SK-N-SH treated with all-trans-retinoic acid at 6 μM for 48 hours (cell line): Measurements from ENCODE around the gene C14orf180.

Experiments used
- ATAC-seq: fragments of 200-7000 bp; cut with Tn5 transposase; 3 replicates; pipeline ENCODE4 v1.9.1; 2020; ENCODE audit warnings: mild to moderate bottlenecking, moderate library complexity
- ARNTL ChIP-seq: fragments of 450-650 bp; formaldehyde crosslinking; IDR thresholded peaks from 2 replicates; pipeline ENCODE4 v1.5.0; 2020; ENCODE audit warnings: low read depth, mild to moderate bottlenecking, moderate library complexity, borderline replicate concordance
- BACH2 ChIP-seq: fragments of 250-450 bp; sonication (Bioruptor Pico); IDR thresholded peaks from 2 replicates; pipeline ENCODE4 v1.9.0; 2021; ENCODE audit warnings: mild to moderate bottlenecking, borderline replicate concordance
- CREB5 ChIP-seq: fragments of 250-450 bp; sonication (Bioruptor Pico); IDR thresholded peaks from 2 replicates; pipeline ENCODE4 v1.5.1; 2020; ENCODE audit warnings: low read depth, mild to moderate bottlenecking, moderate library complexity
- CSRNP3 ChIP-seq: fragments of 250-450 bp; sonication (Bioruptor Pico); IDR thresholded peaks from 2 replicates; pipeline ENCODE4 v1.5.1; 2021; ENCODE audit warnings: mild to moderate bottlenecking, moderate library complexity
- ESRRG ChIP-seq: fragments of 250-450 bp; sonication (Bioruptor Pico); IDR thresholded peaks from 2 replicates; pipeline ENCODE4 v1.6.1; 2021; ENCODE audit warnings: mild to moderate bottlenecking
- GLIS3 ChIP-seq: fragments of 250-450 bp; sonication (Bioruptor Pico); IDR thresholded peaks from 2 replicates; pipeline ENCODE4 v1.5.0; 2020; ENCODE audit warnings: mild to moderate bottlenecking, moderate library complexity
- ISL1 ChIP-seq: fragments of 250-450 bp; sonication (Bioruptor Pico); IDR thresholded peaks from 2 replicates; pipeline ENCODE4 v2.1.2; 2022; ENCODE audit warnings: mild to moderate bottlenecking, moderate library complexity
- PPARA ChIP-seq: fragments of 250-450 bp; sonication (Bioruptor Pico); IDR thresholded peaks from 2 replicates; pipeline ENCODE4 v1.5.0; 2020; ENCODE audit warnings: mild to moderate bottlenecking, borderline replicate concordance
- RARB ChIP-seq: fragments of 250-450 bp; sonication (Bioruptor Pico); IDR thresholded peaks from 2 replicates; pipeline ENCODE4 v1.8.0; 2021; ENCODE audit warnings: mild to moderate bottlenecking, moderate library complexity
- TCF4 ChIP-seq: fragments of 250-450 bp; sonication (Bioruptor Pico); IDR thresholded peaks from 2 replicates; pipeline ENCODE4 v1.8.0; 2021; ENCODE audit warnings: mild to moderate bottlenecking, moderate library complexity, borderline replicate concordance
- TOX ChIP-seq: fragments of 250-450 bp; sonication (Bioruptor Pico); IDR thresholded peaks from 2 replicates; pipeline ENCODE4 v1.8.0; 2021; ENCODE audit warnings: mild to moderate bottlenecking, moderate library complexity, borderline replicate concordance
- TSHZ2 ChIP-seq: fragments of 250-450 bp; sonication (Bioruptor Pico); IDR thresholded peaks from 2 replicates; pipeline ENCODE4 v1.5.0; 2020; ENCODE audit warnings: mild to moderate bottlenecking, moderate library complexity
- ZC3H10 ChIP-seq: fragments of 250-450 bp; sonication (Bioruptor Pico); IDR thresholded peaks from 2 replicates; pipeline ENCODE4 v1.5.1; 2021; ENCODE audit warnings: mild to moderate bottlenecking, moderate library complexity
- ZFP3 ChIP-seq: fragments of 250-450 bp; sonication (Bioruptor Pico); IDR thresholded peaks from 2 replicates; pipeline ENCODE4 v1.5.0; 2020; ENCODE audit warnings: mild to moderate bottlenecking, moderate library complexity
- ZFP30 ChIP-seq: fragments of 450-650 bp; formaldehyde crosslinking; IDR thresholded peaks from 2 replicates; pipeline ENCODE4 v1.5.0; 2022; ENCODE audit warnings: mild to moderate bottlenecking, moderate library complexity
- ZNF70 ChIP-seq: fragments of 450-650 bp; formaldehyde crosslinking; IDR thresholded peaks from 2 replicates; pipeline ENCODE4 v1.5.0; 2020; ENCODE audit warnings: mild to moderate bottlenecking, moderate library complexity
- ZNF8 ChIP-seq: fragments of 450-650 bp; formaldehyde crosslinking; IDR thresholded peaks from 2 replicates; pipeline ENCODE4 v1.5.0; 2020; ENCODE audit warnings: mild to moderate bottlenecking, moderate library complexity
- TF ChIP-seq, protein P1 (sequence below): fragments of 250-450 bp; sonication (Bioruptor Pico); IDR thresholded peaks from 2 replicates; pipeline ENCODE4 v1.8.0; 2020; ENCODE audit warnings: mild to moderate bottlenecking, moderate library complexity, borderline replicate concordance

Gene C14orf180

DNA sequence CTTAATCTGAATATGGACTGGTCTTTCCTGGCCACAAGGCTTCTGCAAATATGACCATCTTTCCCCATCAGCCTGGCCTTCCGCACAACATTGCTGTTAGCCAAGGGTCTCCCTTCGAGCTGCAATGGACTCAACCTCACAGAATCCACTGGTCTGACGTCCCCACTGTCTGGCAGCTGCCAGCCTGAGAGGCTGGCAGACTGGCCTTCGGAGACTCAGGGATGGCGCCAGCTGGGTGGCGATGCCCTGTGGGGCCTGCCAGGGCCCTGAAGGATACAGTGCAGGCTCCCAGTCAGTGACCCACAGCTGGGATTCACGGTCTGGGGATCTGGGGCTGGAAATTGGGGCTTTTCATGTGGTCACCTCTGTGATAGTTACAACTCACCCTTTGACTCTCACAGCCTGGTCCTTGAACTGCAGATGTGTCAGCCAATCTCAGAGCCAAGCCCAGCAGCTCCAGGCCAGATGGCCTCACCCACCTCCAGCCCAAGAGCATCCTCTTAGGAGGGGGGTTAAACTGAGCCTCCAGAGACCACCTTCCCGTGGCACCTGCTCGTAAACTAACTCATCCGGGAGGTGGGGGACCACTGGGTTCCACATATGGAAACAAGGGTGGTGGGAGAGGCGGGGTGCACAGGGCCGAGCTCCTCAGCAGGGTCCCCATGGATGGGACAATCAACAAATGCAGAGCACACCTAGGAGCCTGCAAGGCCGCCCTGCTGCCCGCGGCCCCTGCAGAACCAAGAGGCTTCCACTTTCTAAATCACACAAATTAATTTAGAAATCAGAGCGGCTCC, 21.1 kb upstream of the C14orf180 start:
- TF ChIP-seq, protein P1, sequence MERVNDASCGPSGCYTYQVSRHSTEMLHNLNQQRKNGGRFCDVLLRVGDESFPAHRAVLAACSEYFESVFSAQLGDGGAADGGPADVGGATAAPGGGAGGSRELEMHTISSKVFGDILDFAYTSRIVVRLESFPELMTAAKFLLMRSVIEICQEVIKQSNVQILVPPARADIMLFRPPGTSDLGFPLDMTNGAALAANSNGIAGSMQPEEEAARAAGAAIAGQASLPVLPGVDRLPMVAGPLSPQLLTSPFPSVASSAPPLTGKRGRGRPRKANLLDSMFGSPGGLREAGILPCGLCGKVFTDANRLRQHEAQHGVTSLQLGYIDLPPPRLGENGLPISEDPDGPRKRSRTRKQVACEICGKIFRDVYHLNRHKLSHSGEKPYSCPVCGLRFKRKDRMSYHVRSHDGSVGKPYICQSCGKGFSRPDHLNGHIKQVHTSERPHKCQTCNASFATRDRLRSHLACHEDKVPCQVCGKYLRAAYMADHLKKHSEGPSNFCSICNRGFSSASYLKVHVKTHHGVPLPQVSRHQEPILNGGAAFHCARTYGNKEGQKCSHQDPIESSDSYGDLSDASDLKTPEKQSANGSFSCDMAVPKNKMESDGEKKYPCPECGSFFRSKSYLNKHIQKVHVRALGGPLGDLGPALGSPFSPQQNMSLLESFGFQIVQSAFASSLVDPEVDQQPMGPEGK (CRISPR knock-in tag), result no peak
- TF ChIP-seq ZNF8 (CRISPR knock-in tag) (no peak), CSRNP3 (CRISPR knock-in tag) (no peak), TCF4 (CRISPR knock-in tag) (no peak), ZFP3 (CRISPR knock-in tag) (no peak)
- no peak for ATAC-seq

DNA sequence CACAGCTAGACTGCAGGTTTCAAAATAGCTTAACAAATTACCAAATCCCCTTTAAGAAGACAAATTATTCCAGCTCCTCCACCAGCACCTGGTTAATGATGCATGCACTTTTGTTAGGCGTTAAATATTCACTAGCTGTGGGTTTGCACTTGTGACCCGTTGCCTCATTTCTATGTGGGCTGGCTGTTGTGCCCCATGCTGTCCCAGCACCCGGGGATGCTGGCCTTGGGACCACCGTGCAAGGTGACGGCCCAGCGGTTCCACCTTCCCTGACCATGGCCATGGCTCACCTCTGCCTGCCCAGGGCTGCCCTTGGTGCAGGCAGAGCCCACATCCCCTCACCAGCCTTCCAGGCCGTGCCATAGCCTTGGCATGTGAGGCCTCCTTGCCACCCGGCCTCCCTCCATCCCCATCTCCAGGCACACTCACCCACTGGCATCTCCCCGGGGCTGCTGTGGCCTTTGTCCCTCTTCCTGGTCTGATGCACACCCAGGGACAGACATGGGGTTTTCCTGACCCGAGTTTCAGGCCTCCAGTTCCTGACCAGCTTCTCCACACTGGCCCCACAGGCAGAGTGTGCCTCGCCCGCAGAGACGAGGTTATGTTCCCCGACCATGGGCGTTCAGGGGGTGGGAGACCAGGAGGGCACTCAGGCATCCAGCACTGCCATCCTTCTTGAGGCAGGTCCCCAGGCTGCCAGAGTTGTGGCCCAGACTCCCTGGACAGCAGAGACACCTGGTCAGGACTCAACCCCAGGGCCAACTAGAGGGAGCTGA, 20.3 kb upstream of the C14orf180 start:
- no peak for TF ChIP-seq ZFP30 (CRISPR knock-in tag)
- no peak for TF ChIP-seq ZNF70 (CRISPR knock-in tag)
- no peak for TF ChIP-seq GLIS3 (CRISPR knock-in tag)
- no peak for TF ChIP-seq ZFP3 (CRISPR knock-in tag)
- no peak for TF ChIP-seq ZC3H10
- no peak for TF ChIP-seq TSHZ2
- no peak for TF ChIP-seq CSRNP3 (CRISPR knock-in tag)
- TF ChIP-seq CREB5 (CRISPR knock-in tag), result no peak
- TF ChIP-seq ESRRG, result no peak

DNA sequence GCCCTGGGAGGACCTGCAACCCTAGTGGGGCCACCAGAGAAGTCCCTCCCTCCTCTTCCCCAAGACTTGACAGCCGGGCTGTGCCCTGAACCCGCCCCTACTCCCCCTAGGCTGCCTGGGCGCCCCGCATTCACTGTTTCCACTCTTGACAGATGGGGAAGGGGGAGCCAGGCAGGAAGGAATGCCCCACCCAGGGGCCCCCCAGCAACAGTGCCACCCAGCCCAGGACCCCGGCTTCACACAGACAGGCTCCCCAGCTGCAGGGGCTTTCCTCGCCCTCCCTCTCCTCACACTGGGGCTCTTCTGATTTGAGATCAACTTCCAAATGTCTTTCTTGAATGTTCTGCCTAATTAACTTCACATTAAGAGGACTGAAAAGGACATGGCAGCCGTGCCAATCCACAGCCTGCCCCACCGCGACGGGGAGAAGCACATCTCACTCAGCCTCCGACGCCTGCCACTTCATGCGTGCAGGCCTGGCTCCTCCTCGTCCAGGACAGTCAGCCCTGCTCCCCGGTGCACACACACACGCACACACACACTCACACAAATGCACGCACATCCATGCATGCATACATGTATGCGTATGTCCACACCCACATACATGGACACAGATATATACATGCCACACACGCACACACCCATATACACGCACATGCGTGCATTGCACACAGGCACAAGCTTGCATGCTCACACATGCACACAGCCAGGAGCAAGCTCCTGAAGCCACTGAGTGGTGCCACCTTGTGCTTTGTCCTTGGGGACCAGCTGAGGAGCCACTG, 19.6 kb upstream of the C14orf180 start:
- no peak for ATAC-seq
- TF ChIP-seq ZFP3 (CRISPR knock-in tag) (no peak), GLIS3 (CRISPR knock-in tag) (no peak), ISL1 (CRISPR knock-in tag) (no peak), TOX (no peak), ZFP30 (CRISPR knock-in tag) (no peak), PPARA (no peak), ZNF70 (CRISPR knock-in tag) (no peak), ZC3H10 (no peak), ZNF8 (CRISPR knock-in tag) (no peak), TSHZ2 (no peak), ESRRG (no peak), BACH2 (CRISPR knock-in tag) (no peak), ARNTL (CRISPR knock-in tag) (no peak), RARB (CRISPR knock-in tag) (no peak), CREB5 (CRISPR knock-in tag) (no peak)

More for the DNA sequence above, 20.3 kb upstream of the C14orf180 start:
- no peak for ATAC-seq
